ENCODE data around the gene SLC4A11. TPM values are rescaled to one million over a fixed set of nuclear protein-coding genes. Genes with fewer than 3 reads are reported as not detected.

Gene SLC4A11
- polyA plus RNA-seq, 2 donors, result 11.5 to 19.8 TPM

DNA sequence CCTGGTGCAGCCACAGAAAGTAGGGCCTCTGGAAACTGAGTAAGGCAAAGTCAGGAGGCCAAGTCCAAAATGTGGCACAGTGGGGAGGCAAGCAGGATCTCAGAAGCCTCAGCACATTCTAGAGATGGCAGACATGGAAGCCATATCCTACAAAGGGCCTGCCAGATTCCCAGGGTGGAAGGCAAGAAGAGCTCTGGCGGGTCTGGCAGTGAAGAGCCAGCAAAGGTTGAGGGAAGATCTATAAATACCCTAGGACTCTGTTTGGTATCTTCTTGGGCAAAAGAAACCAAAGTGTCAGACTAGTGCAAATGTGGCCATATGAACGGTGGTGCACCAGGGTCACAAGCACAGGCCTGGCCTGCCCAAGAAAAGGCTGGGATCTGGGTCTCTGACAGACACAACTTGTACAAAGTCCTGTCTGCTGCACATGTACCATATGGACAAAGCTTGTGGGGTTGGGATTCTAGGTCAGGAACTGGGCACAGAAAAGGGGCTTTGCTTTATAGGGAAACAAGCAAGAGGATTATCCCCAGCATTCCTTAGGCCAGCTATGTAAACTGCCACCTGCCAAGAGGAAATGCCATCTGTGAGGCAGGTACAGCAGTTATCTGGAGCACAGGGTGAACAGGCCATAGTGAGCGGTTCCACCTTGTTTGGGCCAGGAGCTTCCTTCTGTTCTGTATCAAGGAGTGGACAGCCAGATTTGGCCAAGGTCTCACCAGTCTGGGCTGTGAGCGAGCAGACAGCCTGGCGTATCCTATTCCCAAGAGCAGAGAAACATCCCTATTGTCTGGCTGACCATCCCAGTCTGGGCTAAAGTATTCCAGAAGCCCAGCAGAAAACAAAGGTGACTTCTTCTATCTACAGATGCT is 36.3 kb upstream of the SLC4A11 start:
- H3K4me1 ChIP-seq (ENCODE audit: control insufficient read depth in 2 of 2, insufficient read depth in 2 of 2, low read length in 1 of 2), result no peaks in the 10 kb centered on the region

GRCh38 chr20:3273371-3273770 is 34.4 kb upstream of the SLC4A11 start:
- Histone ChIP-seq H3K4me3 (ENCODE audit: low read depth in 1 of 2, low read length in 2 of 2) (no peak overlapping the region), H3K9me3 (ENCODE audit: control insufficient read depth in 2 of 2, insufficient read depth in 1 of 2, low read depth in 1 of 2, low read length in 1 of 2) (no peaks in the 10 kb centered on the region), H3K27ac (ENCODE audit: low read depth in 2 of 2, low read length in 1 of 2) (no peak overlapping the region), H3K27me3 (ENCODE audit: control insufficient read depth in 1 of 2, insufficient read depth in 2 of 2, low read length in 2 of 2) (no peaks in the 10 kb centered on the region), H3K4me1 (ENCODE audit: control insufficient read depth in 2 of 2, insufficient read depth in 2 of 2, low read length in 1 of 2) (no peaks in the 10 kb centered on the region), H3K36me3 (ENCODE audit: control insufficient read depth in 2 of 2, insufficient read depth in 2 of 2, low read length in 1 of 2) (peaks cover 3 to 12% of the 10 kb centered on the region in 2 donors)
- WGBS, 2 donors, result 67 to 77% methylated on average over 4 of the region's 4 CpGs

More for the DNA sequence above, 36.3 kb upstream of the SLC4A11 start:
- 88 to 93% methylated on average over 5 of the region's 5 CpGs for WGBS, 2 donors
- no peak overlapping the region for H3K27ac ChIP-seq (ENCODE audit: low read depth in 2 of 2, low read length in 1 of 2)
- H3K4me3 ChIP-seq (ENCODE audit: low read depth in 1 of 2, low read length in 2 of 2), result no peak overlapping the region
- peaks cover 0 to 15% of the 10 kb centered on the region in 2 donors for H3K36me3 ChIP-seq (ENCODE audit: control insufficient read depth in 2 of 2, insufficient read depth in 2 of 2, low read length in 1 of 2)
- H3K27me3 ChIP-seq (ENCODE audit: control insufficient read depth in 1 of 2, insufficient read depth in 2 of 2, low read length in 2 of 2), result no peaks in the 10 kb centered on the region
- H3K9me3 ChIP-seq (ENCODE audit: control insufficient read depth in 2 of 2, insufficient read depth in 1 of 2, low read depth in 1 of 2, low read length in 1 of 2), result no peaks in the 10 kb centered on the region

DNA sequence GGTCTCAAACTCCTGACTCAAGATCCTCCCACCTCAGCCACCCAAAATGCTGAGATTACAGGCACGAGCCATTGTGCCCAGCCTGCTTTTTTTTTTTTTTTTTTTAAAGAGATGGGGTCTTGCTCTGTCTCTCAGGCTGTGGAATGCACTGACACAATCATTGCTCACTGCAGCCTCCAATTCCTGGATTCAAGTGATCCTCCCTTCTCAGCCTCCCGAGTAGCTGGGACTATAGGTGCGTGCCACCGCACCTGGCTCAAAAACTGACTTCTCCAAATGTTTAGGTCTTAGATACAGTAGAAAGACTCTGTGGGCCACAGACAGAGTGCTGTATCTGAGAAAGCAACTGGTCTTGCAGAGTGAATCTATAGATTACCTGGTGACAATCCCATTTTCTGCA is 31.1 kb upstream of the SLC4A11 start:
- Histone ChIP-seq H3K27ac (ENCODE audit: low read depth in 2 of 2, low read length in 1 of 2) (no peak overlapping the region), H3K27me3 (ENCODE audit: control insufficient read depth in 1 of 2, insufficient read depth in 2 of 2, low read length in 2 of 2) (no peaks in the 10 kb centered on the region), H3K9me3 (ENCODE audit: control insufficient read depth in 2 of 2, insufficient read depth in 1 of 2, low read depth in 1 of 2, low read length in 1 of 2) (no peaks in the 10 kb centered on the region), H3K36me3 (ENCODE audit: control insufficient read depth in 2 of 2, insufficient read depth in 2 of 2, low read length in 1 of 2) (peaks cover 3 to 8% of the 10 kb centered on the region in 2 donors), H3K4me1 (ENCODE audit: control insufficient read depth in 2 of 2, insufficient read depth in 2 of 2, low read length in 1 of 2) (no peaks in the 10 kb centered on the region), H3K4me3 (ENCODE audit: low read depth in 1 of 2, low read length in 2 of 2) (no peak overlapping the region)
- WGBS, 2 donors, result 96% methylated on average over 4 of the region's 4 CpGs

DNA sequence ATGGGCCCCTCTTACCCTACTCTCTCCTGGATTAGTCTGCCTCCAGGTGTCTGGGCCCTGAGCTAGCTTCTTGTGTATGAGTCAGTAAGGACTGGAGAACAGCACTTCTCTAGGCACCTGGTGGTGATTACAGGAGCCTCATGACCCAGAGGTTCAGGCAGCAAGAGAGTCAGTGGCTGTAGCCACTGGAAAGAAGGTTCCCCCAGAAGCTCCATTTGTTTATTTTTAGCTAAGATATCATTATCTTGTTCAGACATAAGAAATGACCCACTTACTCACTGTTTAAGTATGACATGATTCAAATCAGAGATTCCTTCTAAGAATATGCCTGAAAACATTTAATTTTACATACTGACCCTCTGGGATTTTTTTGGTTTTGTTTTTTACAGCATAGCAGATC is 23.6 kb upstream of the SLC4A11 start:
- no peaks in the 10 kb centered on the region for H3K9me3 ChIP-seq (ENCODE audit: control insufficient read depth in 2 of 2, insufficient read depth in 1 of 2, low read depth in 1 of 2, low read length in 1 of 2)
- H3K4me1 ChIP-seq (ENCODE audit: control insufficient read depth in 2 of 2, insufficient read depth in 2 of 2, low read length in 1 of 2), result no peaks in the 10 kb centered on the region
- no peaks in the 10 kb centered on the region for H3K27me3 ChIP-seq (ENCODE audit: control insufficient read depth in 1 of 2, insufficient read depth in 2 of 2, low read length in 2 of 2)
- H3K36me3 ChIP-seq (ENCODE audit: control insufficient read depth in 2 of 2, insufficient read depth in 2 of 2, low read length in 1 of 2), result peaks cover 0 to 10% of the 10 kb centered on the region in 2 donors
- H3K27ac ChIP-seq (ENCODE audit: low read depth in 2 of 2, low read length in 1 of 2), result no peak overlapping the region
- H3K4me3 ChIP-seq (ENCODE audit: low read depth in 1 of 2, low read length in 2 of 2), result no peak overlapping the region

GRCh38 chr20:3258429-3258828 is 19.4 kb upstream of the SLC4A11 start:
- 81 to 86% methylated on average over 5 of the region's 5 CpGs for WGBS, 2 donors
- Histone ChIP-seq H3K4me1 (ENCODE audit: control insufficient read depth in 2 of 2, insufficient read depth in 2 of 2, low read length in 1 of 2) (no peaks in the 10 kb centered on the region), H3K4me3 (ENCODE audit: low read depth in 1 of 2, low read length in 2 of 2) (no peak overlapping the region), H3K27ac (ENCODE audit: low read depth in 2 of 2, low read length in 1 of 2) (no peak overlapping the region), H3K36me3 (ENCODE audit: control insufficient read depth in 2 of 2, insufficient read depth in 2 of 2, low read length in 1 of 2) (peaks cover 0 to 26% of the 10 kb centered on the region in 2 donors), H3K27me3 (ENCODE audit: control insufficient read depth in 1 of 2, insufficient read depth in 2 of 2, low read length in 2 of 2) (no peaks in the 10 kb centered on the region), H3K9me3 (ENCODE audit: control insufficient read depth in 2 of 2, insufficient read depth in 1 of 2, low read depth in 1 of 2, low read length in 1 of 2) (no peaks in the 10 kb centered on the region)

DNA sequence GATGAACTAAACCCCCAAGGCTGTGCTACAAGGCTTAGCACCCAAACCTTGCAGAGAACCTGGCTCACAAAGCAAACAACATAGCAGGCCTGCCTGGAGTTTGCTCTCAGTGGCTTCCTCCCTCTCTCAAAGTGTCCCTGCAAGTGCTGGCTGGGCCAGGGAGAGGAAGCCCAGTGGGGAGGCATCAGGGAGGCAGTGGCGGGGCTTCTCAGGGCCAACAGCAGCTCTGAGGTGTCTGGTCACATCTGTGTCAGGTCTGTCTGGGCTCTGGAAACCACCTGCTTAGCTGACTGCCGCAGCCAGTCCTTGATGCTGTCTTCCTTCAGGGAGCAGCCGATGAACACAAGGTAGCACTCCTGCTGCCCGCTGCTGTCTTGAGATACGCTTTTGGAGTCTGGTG is 16.7 kb upstream of the SLC4A11 start:
- no peak overlapping the region for H3K27ac ChIP-seq (ENCODE audit: low read depth in 2 of 2, low read length in 1 of 2)
- H3K27me3 ChIP-seq (ENCODE audit: control insufficient read depth in 1 of 2, insufficient read depth in 2 of 2, low read length in 2 of 2), result no peaks in the 10 kb centered on the region
- peaks cover 0 to 2% of the 10 kb centered on the region in 2 donors for H3K4me1 ChIP-seq (ENCODE audit: control insufficient read depth in 2 of 2, insufficient read depth in 2 of 2, low read length in 1 of 2)
- no peaks in the 10 kb centered on the region for H3K9me3 ChIP-seq (ENCODE audit: control insufficient read depth in 2 of 2, insufficient read depth in 1 of 2, low read depth in 1 of 2, low read length in 1 of 2)
- H3K4me3 ChIP-seq (ENCODE audit: low read depth in 1 of 2, low read length in 2 of 2), result no peak overlapping the region
- 96 to 99% methylated on average over 5 of the region's 5 CpGs for WGBS, 2 donors
- H3K36me3 ChIP-seq (ENCODE audit: control insufficient read depth in 2 of 2, insufficient read depth in 2 of 2, low read length in 1 of 2), result peaks cover 3 to 31% of the 10 kb centered on the region in 2 donors

- H3K27me3 ChIP-seq (ENCODE audit: control insufficient read depth in 1 of 2, insufficient read depth in 2 of 2, low read length in 2 of 2), result no peaks in the 10 kb centered on the region
- H3K4me3 ChIP-seq (ENCODE audit: low read depth in 1 of 2, low read length in 2 of 2), result no peak overlapping the region
- H3K9me3 ChIP-seq (ENCODE audit: control insufficient read depth in 2 of 2, insufficient read depth in 1 of 2, low read depth in 1 of 2, low read length in 1 of 2), result no peaks in the 10 kb centered on the region
- H3K27ac ChIP-seq (ENCODE audit: low read depth in 2 of 2, low read length in 1 of 2), result no peak overlapping the region
- H3K4me1 ChIP-seq (ENCODE audit: control insufficient read depth in 2 of 2, insufficient read depth in 2 of 2, low read length in 1 of 2), result peaks cover 0 to 2% of the 10 kb centered on the region in 2 donors
- H3K36me3 ChIP-seq (ENCODE audit: control insufficient read depth in 2 of 2, insufficient read depth in 2 of 2, low read length in 1 of 2), result peaks cover 3 to 25% of the 10 kb centered on the region in 2 donors
- 37 to 56% methylated on average over 8 of the region's 8 CpGs for WGBS, 2 donors
These were observed 12.8 kb upstream of the SLC4A11 start for GRCh38 chr20:3251806-3252205.

- H3K9me3 ChIP-seq (ENCODE audit: control insufficient read depth in 2 of 2, insufficient read depth in 1 of 2, low read depth in 1 of 2, low read length in 1 of 2), result no peaks in the 10 kb centered on the region
- H3K27ac ChIP-seq (ENCODE audit: low read depth in 2 of 2, low read length in 1 of 2), result no peak overlapping the region
- no peaks in the 10 kb centered on the region for H3K27me3 ChIP-seq (ENCODE audit: control insufficient read depth in 1 of 2, insufficient read depth in 2 of 2, low read length in 2 of 2)
- H3K4me1 ChIP-seq (ENCODE audit: control insufficient read depth in 2 of 2, insufficient read depth in 2 of 2, low read length in 1 of 2), result peaks cover 0 to 2% of the 10 kb centered on the region in 2 donors
- no peak overlapping the region for H3K4me3 ChIP-seq (ENCODE audit: low read depth in 1 of 2, low read length in 2 of 2)
- peaks cover 3 to 12% of the 10 kb centered on the region in 2 donors for H3K36me3 ChIP-seq (ENCODE audit: control insufficient read depth in 2 of 2, insufficient read depth in 2 of 2, low read length in 1 of 2)
- 62 to 83% methylated on average over 10 of the region's 10 CpGs for WGBS, 2 donors
These were observed 11.1 kb upstream of the SLC4A11 start for GRCh38 chr20:3250091-3250504.

DNA sequence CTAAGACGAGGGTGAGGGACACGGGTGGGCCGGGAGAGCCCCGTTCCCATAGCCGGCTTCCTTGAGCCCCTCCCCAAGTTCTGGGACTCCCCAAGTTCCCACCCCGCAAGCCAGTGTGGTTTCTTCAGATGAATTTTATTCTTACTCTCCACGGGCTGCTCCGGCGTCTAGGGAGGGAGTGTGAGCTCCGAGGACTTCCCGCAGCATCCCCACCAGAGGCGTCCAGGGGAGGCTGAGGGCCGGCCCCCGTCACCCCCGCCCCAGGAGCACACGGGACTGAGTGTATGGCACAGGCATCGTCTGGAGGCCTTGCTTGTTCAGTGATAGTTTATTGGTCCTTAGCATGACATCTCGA is 10.0 kb upstream of the SLC4A11 start:
- WGBS, 2 donors, result 15 to 17% methylated on average over 18 of the region's 18 CpGs
- Histone ChIP-seq H3K36me3 (ENCODE audit: control insufficient read depth in 2 of 2, insufficient read depth in 2 of 2, low read length in 1 of 2) (peaks cover 3 to 6% of the 10 kb centered on the region in 2 donors), H3K9me3 (ENCODE audit: control insufficient read depth in 2 of 2, insufficient read depth in 1 of 2, low read depth in 1 of 2, low read length in 1 of 2) (no peaks in the 10 kb centered on the region), H3K4me3 (ENCODE audit: low read depth in 1 of 2, low read length in 2 of 2) (no peak overlapping the region), H3K4me1 (ENCODE audit: control insufficient read depth in 2 of 2, insufficient read depth in 2 of 2, low read length in 1 of 2) (peaks cover 0 to 4% of the 10 kb centered on the region in 2 donors), H3K27me3 (ENCODE audit: control insufficient read depth in 1 of 2, insufficient read depth in 2 of 2, low read length in 2 of 2) (no peaks in the 10 kb centered on the region), H3K27ac (ENCODE audit: low read depth in 2 of 2, low read length in 1 of 2) (no peak overlapping the region)
